K562 (cell line): ENCODE data around the gene SPATA31C2. TPM values are rescaled to one million over a fixed set of nuclear protein-coding genes. Genes with fewer than 3 reads are reported as not detected.
A peak's percentile ranks its signal among the peaks of the same experiment; 100 is the strongest.

Experiments
- ATAC-seq: fragments of 200-7000 bp; cut with Tn5 transposase; 3 replicates; pipeline ENCODE4 v1.9.1; 2020; ENCODE audit warnings: moderate library complexity
- BruUV-seq: library from RNA; stranded (reverse); fragments of 400-500 nt; replicated peaks from 2 replicates; lab custom pipeline; 2021; lab: Mats Ljungman, UMichigan
- CTCF ChIA-PET: fragments of 300-600 bp; formaldehyde crosslinking; extraction: SDS; loops from one replicate; lab custom pipeline; 2021; ENCODE audit warnings: low intra/inter-chr PET ratio; lab: Yijun Ruan, JAX
- POLR2A ChIA-PET: fragments of 300-600, 350-650 bp; sonication (Branson Sonifier 250); formaldehyde crosslinking; extraction: SDS; loops from one replicate; lab custom pipeline; 2021; ENCODE audit warnings: antibody characterized with exemption, inconsistent platforms; lab: Yijun Ruan, JAX
- DNase-seq, 4 experiments: peaks; one replicate each; pipeline versions ENCODE4 v3.0.0 to v3.0.0-alpha.2; 2011 to 2018; ENCODE audit warnings: low spot score in 3 of 4, mixed read lengths in 3 of 4; ENCODE audit errors: extremely low read depth in 1 of 4
- FAIRE-seq: peaks from 2 replicates; lab custom pipeline; 2011; peaks lifted over from hg19 to GRCh38; lab: Jason Lieb, UNC
- H2AFZ ChIP-seq: 2 replicates; pipeline ENCODE4 v1.6.0; 2011; ENCODE audit warnings: low read depth, low read length, control low read depth, inconsistent platforms
- H3K27ac ChIP-seq: fragments of 200-600 bp; 3 replicates; pipeline ENCODE4 v1.8.0; 2011; ENCODE audit warnings: low read depth, mild to moderate bottlenecking, control low read depth, inconsistent platforms, low read length, moderate library complexity, mixed read lengths; ENCODE audit errors: extremely low read depth
- H3K27me3 ChIP-seq, 2 experiments: fragments of 300-600 bp in 1 of 2; 2 replicates in 1 of 2; 3 replicates in 1 of 2; pipeline versions ENCODE4 v1.6.0 to v1.8.0; 2011; ENCODE audit warnings: inconsistent platforms in 2 of 2, low read length in 2 of 2, mild to moderate bottlenecking in 1 of 2, mixed read lengths in 1 of 2, moderate library complexity in 1 of 2; ENCODE audit not compliant: control insufficient read depth in 2 of 2, insufficient read depth in 2 of 2
- H3K36me3 ChIP-seq: fragments of 300-600 bp; 3 replicates; pipeline ENCODE4 v1.8.0; 2011; ENCODE audit warnings: mild to moderate bottlenecking, low read length, inconsistent platforms; ENCODE audit not compliant: control insufficient read depth, insufficient read depth
- H3K4me1 ChIP-seq, 2 experiments: fragments of 200-600 bp in 1 of 2; replicated peaks in 1 of 2; 2 replicates in 1 of 2; 3 replicates in 1 of 2; pipeline versions ENCODE4 v1.5.1 to v1.8.0; 2011; ENCODE audit warnings: inconsistent platforms in 2 of 2, low read length in 2 of 2, mild to moderate bottlenecking in 1 of 2, mixed read lengths in 1 of 2, moderate library complexity in 1 of 2; ENCODE audit not compliant: control insufficient read depth in 2 of 2, insufficient read depth in 2 of 2
- H3K4me2 ChIP-seq: 2 replicates; pipeline ENCODE4 v1.6.1; 2011; ENCODE audit warnings: low read length, control low read depth, inconsistent platforms, mixed read lengths; ENCODE audit not compliant: insufficient read depth
- H3K4me3 ChIP-seq: fragments of 200-600 bp; sonication (generic), shearing (Covaris generic); 2 replicates; pipeline ENCODE4 v1.5.1; 2016; ENCODE audit warnings: control low read depth, inconsistent platforms
- H3K79me2 ChIP-seq: fragments of 200-600 bp; 3 replicates; pipeline ENCODE4 v1.8.0; 2011; ENCODE audit warnings: low read length, inconsistent platforms; ENCODE audit not compliant: control insufficient read depth, insufficient read depth
- H3K9ac ChIP-seq, 2 experiments: 2 replicates each; pipeline versions ENCODE4 v1.6.0 to v1.6.1; 2011; ENCODE audit warnings: low read depth in 2 of 2, low read length in 2 of 2, control low read depth in 1 of 2, inconsistent platforms in 1 of 2, mild to moderate bottlenecking in 1 of 2, mixed read lengths in 1 of 2; ENCODE audit not compliant: insufficient read depth in 1 of 2
- H3K9me1 ChIP-seq: one replicate; pipeline ENCODE4 v1.6.0; 2011; ENCODE audit warnings: inconsistent platforms, mild to moderate bottlenecking, low read length, moderate library complexity; ENCODE audit not compliant: control insufficient read depth, insufficient read depth
- H3K9me3 ChIP-seq: replicated peaks from 2 replicates; pipeline ENCODE4 v1.5.1; 2011; ENCODE audit warnings: low read depth, low read length, inconsistent platforms; ENCODE audit not compliant: control insufficient read depth, insufficient read depth
- H4K20me1 ChIP-seq: replicated peaks from 2 replicates; pipeline ENCODE4 v1.6.1; 2011; ENCODE audit warnings: low read length, inconsistent platforms, mixed read lengths; ENCODE audit not compliant: control insufficient read depth, insufficient read depth
- C11orf30 ChIP-seq: fragments of 450-650 bp; IDR thresholded peaks from 2 replicates; pipeline ENCODE4 v1.6.1; 2016; ENCODE audit warnings: low read depth, mild to moderate bottlenecking
- CAMTA2 ChIP-seq: fragments of 250-450 bp; sonication (Bioruptor Pico); conservative IDR thresholded peaks from 2 replicates; pipeline ENCODE4 v1.5.1; 2022
- MTF1 ChIP-seq: fragments of 250-450 bp; sonication (Bioruptor Pico); IDR thresholded peaks from 2 replicates; pipeline ENCODE4 v1.9.0; 2021; ENCODE audit warnings: moderate library complexity, mild to moderate bottlenecking, inconsistent platforms, borderline replicate concordance
- NONO ChIP-seq, 2 experiments: fragments of 200-400 bp in 1 of 2; fragments of 450-650 bp in 1 of 2; formaldehyde crosslinking in 1 of 2; IDR thresholded peaks; 2 replicates each; pipeline ENCODE4 v1.6.1; 2017; ENCODE audit warnings: low read depth in 2 of 2, mild to moderate bottlenecking in 2 of 2, moderate library complexity in 2 of 2, low read length in 1 of 2
- ZNF316 ChIP-seq: fragments of 450-650 bp; IDR thresholded peaks from 2 replicates; pipeline ENCODE4 v1.6.1; 2016
- ZNF695 ChIP-seq: fragments of 450-650 bp; formaldehyde crosslinking; IDR thresholded peaks from 2 replicates; pipeline ENCODE4 v1.4.0; 2020; ENCODE audit warnings: mild to moderate bottlenecking, moderate library complexity
- WGBS: fragments of 100-300 bp; shearing (Covaris generic); methylation state at CpG from one replicate; pipeline ENCODE4 v1.1.6; 2016; ENCODE audit warnings: low coverage, mixed read lengths; ENCODE audit not compliant: insufficient coverage; ENCODE audit errors: missing lambda C conversion rate; 5-methylcytosine and 5-hydroxymethylcytosine counted together
- in situ Hi-C: fragments of 300-500 bp; cut with MboI; formaldehyde crosslinking; loops from 4 replicates; pipeline ENCODE4 v1.15.0; 2018; ENCODE audit warnings: inconsistent platforms, mixed read lengths
- intact Hi-C: fragments of 100-400 bp; cut with micrococcal nuclease; formaldehyde crosslinking; loops from 2 replicates; pipeline ENCODE4 v1.14.2; 2022
- polyA plus RNA-seq, 8 experiments: library from polyadenylated mRNA; depleted of rRNA in 4 of 8; stranded (reverse) in 5 of 8; unstranded in 3 of 8; fragments of >200 nt; fragmentation: Nextera tagmentation in 2 of 8; fragmentation: Illumina TruSeq in 1 of 8; extraction: Ambion mirVana in 2 of 8; extraction: Trizol in 1 of 8; gene quantifications; 2 replicates each; pipeline versions ENCODE4 v1.2.1 to v1.2.3, GENCODE V29; 2011 to 2014; ENCODE audit warnings: inconsistent platforms in 1 of 8, missing spikeins in 1 of 8
- total RNA-seq, 7 experiments: library from RNA; depleted of rRNA in 6 of 7; stranded (reverse); fragments of >200 nt in 6 of 7; fragmentation: Illumina TruSeq in 2 of 7; extraction: Trizol in 2 of 7; gene quantifications; 2 replicates each; pipeline versions ENCODE4 v1.2.1 to v1.2.3, GENCODE V29; 2011 to 2021; ENCODE audit warnings: low replicate concordance in 1 of 7
- TF ChIP-seq, protein P1 (sequence below), 2 experiments: fragments of 450-650 bp; IDR thresholded peaks; 2 replicates each; pipeline ENCODE4 v1.6.1; 2016; ENCODE audit warnings: mild to moderate bottlenecking in 2 of 2, borderline replicate concordance in 1 of 2, low read depth in 1 of 2, moderate library complexity in 1 of 2

SPATA31C2 gene
- total and polyA plus RNA-seq, 9 of the 15 experiments (the other 6 are each of a cell fraction or from before 2014, with no cell fraction given) = 0.04 to 0.27 (median 0.16) TPM

DNA sequence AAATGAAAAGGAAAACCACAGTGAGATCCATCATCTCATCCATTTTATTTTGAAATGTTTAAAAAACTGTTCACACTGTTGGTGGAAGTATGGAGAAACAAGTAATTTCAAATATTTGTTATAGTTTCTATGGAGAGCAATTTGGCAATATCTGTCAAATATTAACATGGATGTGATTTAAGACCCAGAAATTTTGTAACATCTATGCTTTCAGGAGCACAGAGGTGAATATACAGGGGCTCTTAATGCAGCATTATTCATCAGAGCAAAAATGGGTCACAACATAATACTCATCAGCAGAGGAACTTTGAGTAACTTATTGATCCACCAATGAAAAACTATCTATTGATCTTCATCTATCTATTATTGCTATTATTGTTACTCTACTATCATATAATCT is 31.4 kb upstream of the SPATA31C2 start (continued):
- TF ChIP-seq, protein P1, sequence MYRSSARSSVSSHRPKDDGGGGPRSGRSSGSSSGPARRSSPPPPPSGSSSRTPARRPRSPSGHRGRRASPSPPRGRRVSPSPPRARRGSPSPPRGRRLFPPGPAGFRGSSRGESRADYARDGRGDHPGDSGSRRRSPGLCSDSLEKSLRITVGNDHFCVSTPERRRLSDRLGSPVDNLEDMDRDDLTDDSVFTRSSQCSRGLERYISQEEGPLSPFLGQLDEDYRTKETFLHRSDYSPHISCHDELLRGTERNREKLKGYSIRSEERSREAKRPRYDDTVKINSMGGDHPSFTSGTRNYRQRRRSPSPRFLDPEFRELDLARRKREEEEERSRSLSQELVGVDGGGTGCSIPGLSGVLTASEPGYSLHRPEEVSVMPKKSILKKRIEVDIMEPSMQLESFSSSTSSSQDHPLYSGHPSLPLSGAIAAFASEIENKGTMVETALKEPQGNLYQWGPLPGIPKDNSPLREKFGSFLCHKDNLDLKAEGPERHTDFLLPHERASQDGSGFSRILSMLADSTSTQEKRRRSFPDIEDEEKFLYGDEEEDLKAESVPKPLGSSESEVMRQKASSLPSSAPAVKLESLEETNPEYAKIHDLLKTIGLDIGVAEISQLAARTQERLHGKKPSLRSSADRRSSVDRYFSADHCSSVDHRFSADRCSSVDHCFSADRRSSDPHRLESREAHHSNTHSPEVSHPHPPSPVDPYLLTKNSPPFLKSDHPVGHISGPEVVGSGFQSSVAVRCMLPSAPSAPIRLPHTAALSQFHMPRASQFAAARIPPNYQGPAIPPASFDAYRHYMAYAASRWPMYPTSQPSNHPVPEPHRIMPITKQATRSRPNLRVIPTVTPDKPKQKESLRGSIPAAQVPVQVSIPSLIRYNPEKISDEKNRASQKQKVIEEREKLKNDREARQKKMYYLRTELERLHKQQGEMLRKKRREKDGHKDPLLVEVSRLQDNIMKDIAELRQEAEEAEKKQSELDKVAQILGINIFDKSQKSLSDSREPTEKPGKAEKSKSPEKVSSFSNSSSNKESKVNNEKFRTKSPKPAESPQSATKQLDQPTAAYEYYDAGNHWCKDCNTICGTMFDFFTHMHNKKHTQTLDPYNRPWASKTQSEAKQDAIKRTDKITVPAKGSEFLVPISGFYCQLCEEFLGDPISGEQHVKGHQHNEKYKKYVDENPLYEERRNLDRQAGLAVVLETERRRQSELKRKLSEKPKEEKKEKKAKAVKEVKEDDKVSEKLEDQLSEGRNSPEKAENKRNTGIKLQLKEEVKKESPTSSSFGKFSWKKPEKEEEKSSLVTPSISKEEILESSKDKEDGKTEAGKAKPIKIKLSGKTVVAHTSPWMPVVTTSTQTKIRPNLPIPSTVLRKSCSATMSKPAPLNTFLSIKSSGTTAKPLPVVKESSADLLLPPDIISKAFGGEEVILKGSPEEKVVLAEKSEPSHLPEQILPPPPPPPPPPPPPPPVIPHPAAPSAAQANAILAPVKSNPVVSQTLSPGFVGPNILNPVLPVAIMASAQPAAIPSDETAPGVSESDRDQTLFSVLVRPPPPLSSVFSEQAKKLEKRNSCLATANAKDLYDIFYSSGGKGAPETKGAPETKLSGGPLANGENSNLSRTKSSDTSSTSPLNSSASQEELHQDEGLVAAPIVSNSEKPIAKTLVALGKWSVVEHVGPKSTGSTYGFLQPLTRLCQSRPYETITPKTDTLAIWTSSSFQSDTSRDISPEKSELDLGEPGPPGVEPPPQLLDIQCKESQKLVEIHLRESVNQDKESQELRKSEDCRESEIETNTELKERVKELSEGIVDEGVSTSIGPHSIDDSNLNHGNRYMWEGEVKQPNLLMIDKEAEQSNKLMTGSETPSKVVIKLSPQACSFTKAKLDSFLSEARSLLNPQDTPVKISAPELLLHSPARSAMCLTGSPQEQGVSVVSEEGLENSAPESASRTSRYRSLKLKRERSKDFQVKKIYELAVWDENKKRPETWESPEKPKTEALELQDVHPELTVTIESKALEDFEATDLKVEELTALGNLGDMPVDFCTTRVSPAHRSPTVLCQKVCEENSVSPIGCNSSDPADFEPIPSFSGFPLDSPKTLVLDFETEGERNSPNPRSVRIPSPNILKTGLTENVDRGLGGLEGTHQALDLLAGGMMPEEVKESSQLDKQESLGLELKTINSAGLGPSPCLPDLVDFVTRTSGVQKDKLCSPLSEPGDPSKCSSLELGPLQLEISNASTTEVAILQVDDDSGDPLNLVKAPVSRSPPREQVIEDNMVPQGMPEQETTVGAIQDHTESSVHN (IDR thresholded peaks at IDR 0.05; ENCODE audit: borderline replicate concordance in 1 of 2, low read depth in 1 of 2) = no peak
- TF ChIP-seq CAMTA2 (CRISPR knock-in tag) = no peak

DNA sequence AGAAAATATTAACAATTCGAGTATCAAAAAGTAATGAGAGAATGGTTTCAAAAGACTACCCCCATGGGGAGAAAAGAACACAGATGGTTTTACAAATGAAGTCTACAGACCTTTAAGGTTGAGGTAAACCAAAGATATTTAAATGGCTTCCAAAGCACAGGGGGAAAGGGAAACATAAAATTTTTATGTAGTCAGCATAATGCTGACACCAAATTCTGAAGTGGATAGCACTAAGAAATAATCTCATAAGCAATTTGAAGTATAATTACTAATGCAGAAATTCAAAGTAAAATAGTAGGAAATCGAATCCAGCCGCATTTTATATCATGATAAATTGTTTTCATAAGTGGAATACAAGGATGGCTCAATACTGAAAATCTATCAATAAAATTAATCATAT is 30.3 kb upstream of the SPATA31C2 start:
- no peak for DNase-seq
- H3K79me2 ChIP-seq = no peaks in the 10 kb centered on the region
- H3K4me1 ChIP-seq = no peaks in the 10 kb centered on the region
- H3K9ac ChIP-seq = no peak overlapping the region
- CTCF ChIA-PET = no interaction called here
- H3K9me1 ChIP-seq = no peaks in the 10 kb centered on the region
- no peaks in the 10 kb centered on the region for H3K27me3 ChIP-seq
- no TSS peak for BruUV-seq
- POLR2A ChIA-PET = no interaction called here
- WGBS = 3% methylated on average over 3 of the region's 3 CpGs
- FAIRE-seq = no peak
- intact Hi-C loops (no loop called here), in situ Hi-C loops (no loop called here)
- H3K4me2 ChIP-seq = no peak overlapping the region
- no peaks in the 10 kb centered on the region for H4K20me1 ChIP-seq
- H3K36me3 ChIP-seq = no peaks in the 10 kb centered on the region
- H3K9me3 ChIP-seq = no peaks in the 10 kb centered on the region
- TF ChIP-seq MTF1 (no peak), C11orf30 (peak; percentile 10; the same call in 1 of the 2 replicates), ZNF695 (no peak), ZNF316 (peak; percentile 38; the same call in 1 of the 2 replicates), NONO (IDR thresholded peaks at IDR 0.05; ENCODE audit: low read depth in 2 of 2, low read length in 1 of 2) (no peak)
- no peak overlapping the region for H3K4me3 ChIP-seq
- no peak overlapping the region for H2AFZ ChIP-seq
- ATAC-seq = no peak
- H3K27ac ChIP-seq = no peak overlapping the region
